Activated CD4-positive, CD25-positive, alpha-beta regulatory T cell treated with anti-CD3 and anti-CD28 coated beads, Interleukin-2, amount 50 U/mL, for 72 hours (primary cell): ENCODE data around the gene PRMT1.

ENCODE experiments used
- DNase-seq: peaks from one replicate; pipeline ENCODE4 v3.0.0; 2021

The PRMT1 gene

DNA sequence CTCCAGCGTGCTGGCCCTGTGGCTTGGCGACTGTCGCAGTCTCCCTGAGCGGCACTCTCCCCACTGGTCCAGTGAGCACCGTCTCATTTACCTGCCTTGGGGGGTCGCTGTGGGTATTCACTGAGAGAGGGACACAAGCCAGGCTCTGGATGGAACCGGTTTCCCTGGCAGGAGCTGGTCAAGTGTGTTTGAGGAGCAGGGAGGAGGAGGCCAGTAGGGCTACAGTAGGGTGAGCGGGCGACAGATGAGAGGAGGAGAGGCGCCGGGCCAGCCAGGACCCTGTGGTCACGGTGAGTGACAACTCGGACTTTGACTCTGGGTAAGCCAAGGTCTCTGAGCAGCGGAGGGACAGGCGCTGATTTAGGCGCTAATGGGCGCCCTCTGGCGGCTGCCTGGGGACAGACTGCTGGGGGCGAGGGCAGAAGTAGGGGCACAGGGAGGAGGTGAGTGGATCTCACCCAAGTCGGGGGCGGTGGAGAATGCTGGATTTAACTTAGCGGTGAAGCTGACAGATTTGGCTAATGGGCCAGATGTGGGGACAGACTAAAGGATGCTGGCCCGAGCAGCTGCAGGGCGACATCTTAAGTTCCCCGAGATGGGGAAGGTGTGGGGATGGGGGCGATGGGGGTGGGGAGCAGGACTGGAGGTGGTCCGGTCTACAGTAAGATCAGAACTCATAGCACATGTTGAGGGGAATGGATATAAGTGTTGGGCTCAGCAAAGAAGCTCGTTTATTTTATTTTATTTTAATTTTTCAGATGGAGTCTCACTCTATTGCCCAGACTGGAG lies 4.7 kb upstream of the PRMT1 start:
- DNase-seq, result peak; percentile 80

- peak; percentile 45 for DNase-seq
These were observed 811 bp upstream of the PRMT1 start for GRCh38 chr19:49676136-49676783.

GRCh38 chr19:49676784-49677230 lies 264 bp upstream of the PRMT1 start:
- DNase-seq, result peak; percentile 97

DNA sequence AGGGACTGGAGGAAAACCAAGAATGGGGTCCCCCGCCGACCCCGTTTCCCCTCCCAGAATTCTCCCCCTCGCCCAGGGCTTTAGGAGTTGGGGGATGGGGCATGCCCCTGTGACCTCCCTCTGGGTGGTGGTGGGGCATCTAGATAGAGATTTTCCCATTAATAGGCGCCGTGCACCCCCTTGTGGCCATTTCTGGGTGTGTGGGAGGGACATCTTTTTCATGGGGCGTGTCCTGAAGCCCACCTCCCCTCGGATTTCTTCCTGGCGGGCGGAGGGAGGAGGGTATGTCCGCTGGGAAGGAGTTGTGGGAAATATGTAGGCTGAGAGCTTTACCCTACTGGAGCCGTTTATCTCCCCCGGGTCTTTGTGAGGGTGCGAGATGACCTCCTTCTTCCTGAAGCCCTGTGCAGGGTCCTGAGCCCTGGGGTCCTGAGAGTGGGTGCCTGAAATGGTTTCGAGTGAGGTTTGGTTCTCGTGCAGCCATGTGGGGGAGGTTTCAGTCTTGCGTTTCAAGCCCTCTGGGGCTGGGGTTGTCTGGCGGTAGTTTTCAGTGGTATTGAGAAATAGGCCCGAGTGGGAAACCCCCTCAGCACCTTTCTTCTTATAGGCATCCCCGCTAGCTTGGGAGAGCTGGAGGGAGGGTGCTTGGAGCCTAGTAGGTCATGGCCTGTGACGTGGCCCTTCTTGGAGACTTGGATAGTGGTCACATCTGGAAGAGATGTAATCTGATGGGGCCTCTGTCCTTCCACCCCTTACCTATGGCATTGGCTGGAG lies 1.0 kb downstream of the PRMT1 start:
- DNase-seq, result peak; percentile 75

DNA sequence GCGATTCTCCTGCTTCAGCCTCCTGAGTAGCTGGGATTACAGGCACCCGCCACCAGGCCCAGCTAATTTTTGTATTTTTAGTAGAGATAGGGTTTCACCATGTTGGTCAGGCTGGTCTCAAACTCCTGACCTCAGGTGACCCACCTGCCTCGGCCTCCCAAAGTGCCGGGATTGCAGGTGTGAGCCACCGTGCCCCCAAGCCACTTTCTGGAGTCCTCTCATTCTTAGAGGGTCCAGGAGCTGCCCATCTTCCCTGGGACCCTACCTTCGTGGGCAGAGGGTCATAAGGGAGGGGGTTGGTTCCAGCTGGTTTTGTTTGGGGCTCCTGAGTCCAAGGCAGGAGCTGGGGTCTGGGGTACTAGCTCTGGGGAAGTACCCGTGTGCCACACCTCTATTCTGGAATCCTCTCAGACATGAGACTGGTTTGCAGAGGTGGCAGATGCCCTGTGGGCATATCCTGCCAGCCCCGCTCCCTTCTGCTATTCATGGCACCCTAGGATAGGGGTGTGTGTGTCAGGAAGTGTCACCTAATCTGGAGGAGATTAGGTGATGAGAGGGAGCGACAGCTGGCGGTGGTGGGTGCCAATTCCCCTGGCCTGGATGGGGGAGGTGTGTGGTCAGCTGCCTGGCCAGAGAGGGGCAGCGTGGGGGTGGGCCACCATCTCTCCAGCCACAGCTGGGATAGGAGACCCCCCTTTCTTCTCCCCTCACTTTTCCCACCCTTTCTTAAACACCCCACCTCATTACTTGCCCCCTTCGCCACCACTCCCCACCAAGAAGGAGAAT lies 2.1 kb downstream of the PRMT1 start:
- DNase-seq, result no peak

DNA sequence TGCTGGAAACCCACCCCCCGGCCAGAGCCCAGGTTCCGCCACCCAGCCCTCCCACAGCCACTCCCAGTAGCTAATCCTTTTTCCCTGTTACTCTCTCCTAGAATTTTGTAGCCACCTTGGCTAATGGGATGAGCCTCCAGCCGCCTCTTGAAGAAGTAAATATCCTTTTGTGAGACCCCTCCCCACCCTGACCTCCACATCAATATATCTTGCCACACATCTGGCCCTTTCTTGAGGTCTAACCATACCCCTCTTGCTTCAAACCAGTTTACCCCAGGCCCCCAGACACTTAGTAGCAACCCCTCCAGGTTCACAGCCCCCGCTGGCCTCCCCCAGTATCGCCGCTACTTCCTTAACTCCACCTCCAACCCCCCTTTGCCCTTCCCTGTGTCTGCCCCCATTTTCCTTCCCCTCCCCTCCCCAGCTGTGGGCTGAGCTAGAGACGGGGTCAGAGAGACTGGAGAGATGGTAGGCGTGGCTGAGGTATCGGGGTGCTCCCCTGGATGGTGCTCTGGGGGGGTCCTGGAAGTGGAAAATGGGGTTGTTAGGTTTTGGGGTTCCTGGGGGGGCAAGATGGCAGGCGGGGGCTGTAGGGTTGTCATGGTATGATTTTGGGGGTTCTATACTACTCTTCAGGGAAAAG lies 2.8 kb downstream of the PRMT1 start:
- no peak for DNase-seq

DNA sequence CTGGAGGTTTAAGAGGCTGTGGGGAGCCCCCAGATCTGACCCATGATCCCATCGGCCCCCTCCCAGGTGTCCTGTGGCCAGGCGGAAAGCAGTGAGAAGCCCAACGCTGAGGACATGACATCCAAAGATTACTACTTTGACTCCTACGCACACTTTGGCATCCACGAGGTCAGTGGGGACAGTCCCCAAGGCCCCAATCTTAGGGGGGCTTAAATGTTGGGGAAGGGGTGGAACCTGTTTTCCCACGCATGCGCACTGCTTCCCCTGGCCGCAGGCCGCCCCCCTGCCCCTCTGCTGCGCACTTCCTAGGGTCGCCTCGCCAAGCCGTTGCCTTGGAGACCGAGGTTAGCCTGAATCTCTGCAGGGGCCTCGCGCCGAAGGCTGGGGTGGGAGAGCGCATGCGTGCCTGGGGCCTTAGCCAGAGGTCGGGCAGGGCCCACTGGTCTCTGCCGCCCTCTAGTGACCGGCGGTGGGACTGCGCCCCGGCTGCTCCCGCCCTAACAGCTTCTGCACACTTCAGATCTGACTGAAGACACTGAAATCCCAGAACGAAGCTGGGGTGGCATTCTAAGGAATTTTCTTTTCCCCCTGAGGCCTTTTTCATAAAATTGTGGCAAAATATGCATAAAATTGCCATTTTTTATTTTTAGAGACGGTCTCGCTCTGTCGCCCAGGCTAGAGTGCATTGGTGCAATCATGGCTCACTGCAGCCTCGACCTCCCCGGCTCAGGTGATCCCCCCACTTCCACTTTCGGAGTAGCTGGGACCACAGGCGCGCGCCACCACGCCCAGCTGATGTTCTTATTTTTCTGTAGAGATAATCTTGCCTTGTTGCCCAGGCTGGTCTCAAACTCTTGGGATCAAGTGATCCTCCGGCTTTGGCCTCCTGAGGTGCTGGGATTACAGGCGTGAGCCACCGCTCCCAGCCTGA lies 3.6 kb downstream of the PRMT1 start:
- DNase-seq, result peak; percentile 99

DNA sequence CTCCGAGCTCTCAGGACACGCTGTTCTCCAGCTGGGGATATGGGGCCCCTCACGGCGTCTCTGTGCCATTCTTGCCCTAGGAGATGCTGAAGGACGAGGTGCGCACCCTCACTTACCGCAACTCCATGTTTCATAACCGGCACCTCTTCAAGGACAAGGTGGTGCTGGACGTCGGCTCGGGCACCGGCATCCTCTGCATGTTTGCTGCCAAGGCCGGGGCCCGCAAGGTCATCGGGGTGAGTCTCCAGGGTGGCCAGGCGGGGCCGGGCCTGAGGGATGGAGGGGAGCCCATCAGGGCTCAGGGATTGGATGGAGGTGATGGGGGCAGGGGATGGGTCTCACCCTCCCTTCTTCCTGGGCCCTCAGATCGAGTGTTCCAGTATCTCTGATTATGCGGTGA lies 4.8 kb downstream of the PRMT1 start:
- DNase-seq, result no peak

DNA sequence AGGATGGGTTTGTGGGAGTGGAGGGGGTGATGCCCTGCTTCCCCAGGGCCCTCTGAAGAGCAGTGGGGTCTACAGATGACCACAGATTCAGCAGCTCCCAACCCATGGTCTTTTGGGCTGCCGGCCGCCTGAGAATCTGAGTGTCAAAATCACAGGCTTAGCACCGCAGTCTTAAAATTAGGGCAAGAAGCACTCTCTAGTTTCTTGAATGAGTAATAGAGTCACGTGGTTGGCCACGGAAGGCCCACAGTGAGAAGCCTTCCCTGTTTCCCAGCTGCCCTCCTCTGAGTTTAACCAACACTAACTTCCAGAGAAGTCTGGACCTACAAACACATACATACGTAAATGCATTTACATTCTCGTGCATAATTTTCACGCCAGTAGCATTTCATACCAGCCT lies 5.2 kb downstream of the PRMT1 start:
- DNase-seq, result no peak

GRCh38 chr19:49683814-49684250 lies 6.8 kb downstream of the PRMT1 start:
- DNase-seq, result no peak

DNA sequence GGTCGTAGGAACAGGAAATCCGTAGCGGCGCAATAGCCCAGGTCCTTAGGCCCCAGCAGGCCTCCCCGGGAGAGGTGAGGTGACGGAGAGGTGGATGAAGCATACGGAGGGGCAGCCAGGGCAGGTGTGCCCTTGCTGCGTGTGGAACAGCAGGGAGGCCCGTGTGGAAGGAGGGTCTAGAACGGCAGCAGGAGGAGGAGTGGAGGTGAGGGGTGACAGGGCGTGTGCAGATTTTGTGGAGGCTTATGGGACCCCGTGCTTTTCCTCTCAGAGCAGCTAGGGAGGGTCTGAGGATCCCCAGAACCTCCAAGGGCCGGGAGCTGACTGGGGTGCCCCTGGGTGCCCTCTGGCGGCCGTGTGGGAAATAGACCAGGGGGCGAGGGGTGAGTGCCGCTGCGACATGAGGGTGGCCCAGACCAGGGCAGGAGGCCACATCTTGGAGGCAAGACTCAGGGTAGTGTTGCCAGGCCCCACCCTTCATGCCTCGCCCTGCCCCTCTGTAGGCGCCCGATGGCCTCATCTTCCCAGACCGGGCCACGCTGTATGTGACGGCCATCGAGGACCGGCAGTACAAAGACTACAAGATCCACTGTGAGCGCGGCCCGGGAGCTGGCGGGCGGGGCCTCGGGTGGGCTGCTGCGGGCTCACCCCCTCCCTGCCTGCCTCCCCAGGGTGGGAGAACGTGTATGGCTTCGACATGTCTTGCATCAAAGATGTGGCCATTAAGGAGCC lies 7.3 kb downstream of the PRMT1 start:
- no peak for DNase-seq

DNA sequence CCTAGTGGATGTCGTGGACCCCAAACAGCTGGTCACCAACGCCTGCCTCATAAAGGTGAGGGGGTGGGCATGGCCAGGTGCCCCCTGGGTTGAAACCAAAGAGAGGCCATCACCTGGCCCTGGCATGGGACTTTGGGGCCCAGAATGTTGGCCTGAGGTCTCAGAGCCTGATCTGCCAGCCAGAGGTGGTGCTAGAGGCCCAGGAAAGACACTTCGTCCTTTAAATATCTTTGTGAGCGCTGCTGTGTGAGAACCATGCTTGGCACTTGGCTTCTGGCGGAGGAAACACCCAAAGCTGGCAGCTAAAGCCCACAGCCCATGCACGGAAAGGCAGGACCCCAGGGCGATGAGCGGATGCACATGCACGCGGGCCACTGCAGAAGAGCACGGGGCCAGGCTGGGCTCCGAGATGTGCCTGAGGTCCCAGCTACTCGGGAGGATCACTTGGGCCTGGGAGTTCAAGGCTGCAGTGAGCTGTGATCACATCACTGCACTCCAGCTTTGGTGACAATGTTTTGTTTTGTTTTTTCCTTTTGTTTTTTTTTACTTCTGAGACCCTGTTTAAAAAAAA lies 8.0 kb downstream of the PRMT1 start:
- no peak for DNase-seq

GRCh38 chr19:49685845-49686332 lies 8.8 kb downstream of the PRMT1 start:
- no peak for DNase-seq

- no peak for DNase-seq
These were observed 9.5 kb downstream of the PRMT1 start for GRCh38 chr19:49686503-49687088.

DNA sequence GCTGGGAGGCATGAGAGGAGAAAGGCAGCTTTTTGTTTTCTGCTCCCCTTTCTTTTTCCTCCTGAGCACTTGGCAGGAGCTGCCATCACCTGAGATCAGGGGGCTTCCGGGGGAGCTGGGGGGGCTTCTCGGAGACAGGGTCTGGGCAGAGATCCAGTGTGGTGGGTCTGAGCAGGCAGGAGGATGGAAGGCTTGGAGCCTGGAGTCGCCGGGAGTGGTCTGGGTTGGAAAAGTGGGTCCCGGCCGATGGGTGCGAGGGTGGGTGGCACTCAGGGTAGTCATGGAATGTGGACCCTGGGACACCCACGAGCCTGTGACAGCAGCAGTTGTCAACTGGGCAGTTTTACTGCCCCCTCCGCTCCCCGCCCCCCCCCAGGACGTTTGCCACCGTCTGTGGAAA lies 10.1 kb downstream of the PRMT1 start:
- no peak for DNase-seq

DNA sequence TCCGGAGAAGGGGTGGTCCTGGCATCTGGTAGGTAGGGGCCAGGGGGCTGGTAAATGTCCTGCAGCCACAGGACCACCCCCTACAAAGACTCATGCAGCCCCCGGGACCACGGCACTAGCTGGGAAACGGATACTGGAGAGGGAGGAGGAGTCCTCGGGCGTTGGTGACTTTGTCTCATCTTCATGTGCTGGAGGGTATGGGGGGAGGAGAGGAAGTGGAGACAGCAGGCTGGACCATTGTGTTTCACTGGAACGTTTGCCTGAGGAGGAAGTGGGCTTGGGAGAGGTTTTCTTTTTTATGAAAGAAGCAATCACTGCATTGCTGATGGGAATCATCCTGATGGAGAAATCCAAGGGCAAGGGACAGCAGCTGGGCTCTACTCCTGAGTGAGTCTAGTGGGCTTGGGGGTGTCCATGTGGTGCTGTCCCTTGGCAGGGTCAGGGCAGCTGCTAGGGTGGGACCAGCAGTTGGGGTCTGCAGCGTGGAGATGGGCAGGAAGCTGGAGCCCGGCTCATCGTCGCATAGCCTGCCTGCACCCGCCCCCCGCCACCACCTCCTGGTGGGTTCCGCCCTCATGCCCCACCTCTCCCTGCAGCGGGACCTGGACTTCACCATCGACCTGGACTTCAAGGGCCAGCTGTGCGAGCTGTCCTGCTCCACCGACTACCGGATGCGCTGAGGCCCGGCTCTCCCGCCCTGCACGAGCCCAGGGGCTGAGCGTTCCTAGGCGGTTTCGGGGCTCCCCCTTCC lies 10.7 kb downstream of the PRMT1 start:
- no peak for DNase-seq

DNA sequence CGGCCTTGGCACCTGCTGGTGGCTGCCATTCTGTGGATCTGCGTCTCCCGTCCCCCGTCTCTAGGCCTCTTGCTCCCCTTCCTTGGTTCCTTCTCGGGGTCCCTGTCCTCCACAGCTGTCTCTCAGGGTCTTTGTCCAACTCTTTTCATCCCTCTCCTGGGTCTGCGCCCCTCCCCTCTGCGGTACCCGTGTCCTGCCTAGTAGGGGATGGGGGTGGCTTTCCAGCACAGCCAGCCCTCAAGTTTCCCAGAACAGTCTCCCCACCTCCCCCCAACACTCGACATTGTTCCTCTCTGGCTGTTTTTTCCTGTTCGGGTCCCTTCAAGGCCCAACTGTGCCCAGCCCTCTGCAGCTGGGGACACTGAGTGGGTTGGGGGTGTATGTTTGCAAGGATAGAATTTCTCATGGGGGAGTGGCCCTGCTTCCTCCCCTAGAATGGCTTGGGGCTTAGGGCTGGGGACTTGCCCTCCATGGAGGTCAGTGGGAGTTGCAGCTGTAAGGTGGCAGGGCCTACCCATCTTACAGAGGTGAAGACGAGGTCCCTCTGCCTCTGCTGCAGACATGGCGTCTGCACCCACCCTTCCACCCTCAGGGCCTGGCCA lies 11.6 kb downstream of the PRMT1 start:
- DNase-seq, result no peak
